CD4-positive, alpha-beta memory T cell (primary cell): ENCODE data around the gene PRKG1. TPM values are rescaled to one million over a fixed set of nuclear protein-coding genes. Genes with fewer than 3 reads are reported as not detected.

ENCODE experiments used
- CTCF ChIA-PET: fragments of 350-600 bp; sonication (Branson Sonifier 250); formaldehyde crosslinking; loops from one replicate; lab custom pipeline; 2021; ENCODE audit warnings: inconsistent platforms; ENCODE audit not compliant: partially characterized antibody; lab: Charles Lee
- POLR2A ChIA-PET: fragments of 350-600 bp; sonication (Branson Sonifier 250); formaldehyde crosslinking; loops from one replicate; lab custom pipeline; 2021; ENCODE audit not compliant: partially characterized antibody; lab: Charles Lee
- DNase-seq, 5 donors: peaks; one replicate each; pipeline versions ENCODE4 v3.0.0 to v3.0.0-alpha.2; 2020 to 2022; ENCODE audit warnings: mixed read lengths in 1 of 5
- H3K27ac ChIP-seq: one replicate; pipeline ENCODE4 v1.7.0; 2013; ENCODE audit warnings: low read depth, low read length
- H3K27me3 ChIP-seq: 2 replicates; pipeline ENCODE4 v1.7.0; 2013; ENCODE audit warnings: mild to moderate bottlenecking, low read length, moderate library complexity; ENCODE audit not compliant: insufficient read depth
- H3K36me3 ChIP-seq: 2 replicates; pipeline ENCODE4 v1.7.0; 2013; ENCODE audit warnings: mild to moderate bottlenecking, low read length, moderate library complexity; ENCODE audit not compliant: insufficient read depth
- H3K4me1 ChIP-seq: 2 replicates; pipeline ENCODE4 v1.7.0; 2013; ENCODE audit warnings: mild to moderate bottlenecking, low read length, moderate library complexity; ENCODE audit not compliant: insufficient read depth
- H3K4me3 ChIP-seq, 2 donors: one replicate each; pipeline ENCODE4 v1.7.0; 2013; ENCODE audit warnings: low read length in 2 of 2, mild to moderate bottlenecking in 1 of 2
- H3K9me3 ChIP-seq, 2 donors: one replicate each; pipeline ENCODE4 v1.7.0; 2013; ENCODE audit warnings: low read length in 2 of 2, control low read depth in 1 of 2; ENCODE audit not compliant: control insufficient read depth in 1 of 2
- H3K27ac Mint-ChIP-seq, 7 donors: one replicate each; pipeline ENCODE4 v1.8.0; 2020 to 2021; ENCODE audit warnings: mixed read lengths in 7 of 7, mild to moderate bottlenecking in 6 of 7, inconsistent platforms in 3 of 7, moderate library complexity in 3 of 7
- H3K27me3 Mint-ChIP-seq, 2 donors: one replicate each; pipeline ENCODE4 v1.8.0; 2020 to 2021; ENCODE audit warnings: mixed read lengths in 2 of 2
- H3K36me3 Mint-ChIP-seq, 2 donors: one replicate each; pipeline ENCODE4 v1.8.0; 2020 to 2021; ENCODE audit warnings: mixed read lengths in 2 of 2, inconsistent platforms in 1 of 2, mild to moderate bottlenecking in 1 of 2
- H3K4me1 Mint-ChIP-seq, 4 donors: one replicate each; pipeline ENCODE4 v1.8.0; 2020 to 2021; ENCODE audit warnings: mixed read lengths in 4 of 4, mild to moderate bottlenecking in 1 of 4
- H3K4me3 Mint-ChIP-seq, 8 donors: one replicate each; pipeline ENCODE4 v1.8.0; 2020 to 2021; ENCODE audit warnings: mixed read lengths in 8 of 8, mild to moderate bottlenecking in 7 of 8, moderate library complexity in 6 of 8, inconsistent platforms in 3 of 8
- H3K9me3 Mint-ChIP-seq, 8 donors: one replicate each; pipeline ENCODE4 v1.8.0; 2020 to 2021; ENCODE audit warnings: mixed read lengths in 8 of 8, mild to moderate bottlenecking in 5 of 8, inconsistent platforms in 3 of 8, moderate library complexity in 1 of 8
- intact Hi-C: fragments of 100-400 bp; cut with micrococcal nuclease; formaldehyde crosslinking; loops from one replicate; pipeline ENCODE4 v1.15.1; 2023
- polyA plus RNA-seq, 2 donors: library from polyadenylated mRNA; unstranded; fragments of 300-500 nt; fragmentation: Illumina TruSeq; gene quantifications; one replicate each; pipeline ENCODE4 v1.2.3, GENCODE V29; 2021
- total RNA-seq, 2 experiments: library from RNA; stranded (reverse); gene quantifications; one replicate each; pipeline ENCODE4 v1.2.3, GENCODE V29; 2021

PRKG1 gene
- total and polyA plus RNA-seq, 4 experiments from 2014 or later, result 0.06 to 0.20 TPM; not detected in 2

GRCh38 chr10:51311228-51311627, 236.9 kb downstream of the PRKG1 start:
- no peaks in the 10 kb centered on the region for H3K9me3 ChIP-seq
- no peak overlapping the region for H3K4me3 Mint-ChIP-seq
- H3K4me1 ChIP-seq, result no peaks in the 10 kb centered on the region
- no peaks in the 10 kb centered on the region for H3K4me1 Mint-ChIP-seq
- ChIA-PET CTCF (no interaction called here), POLR2A (no interaction called here)
- H3K9me3 Mint-ChIP-seq, result peaks cover 0 to 3% (median 0%) of the 10 kb centered on the region in 8 donors
- no peaks in the 10 kb centered on the region for H3K27me3 Mint-ChIP-seq
- intact Hi-C loops, result no loop called here
- DNase-seq, result no peak
- H3K27me3 ChIP-seq, result no peaks in the 10 kb centered on the region
- H3K27ac Mint-ChIP-seq, result no peak overlapping the region
- H3K4me3 ChIP-seq, result no peak overlapping the region
- no peaks in the 10 kb centered on the region for H3K36me3 Mint-ChIP-seq
- no peaks in the 10 kb centered on the region for H3K36me3 ChIP-seq
- no peak overlapping the region for H3K27ac ChIP-seq

- intact Hi-C loops, result no loop called here
- H3K4me1 Mint-ChIP-seq, result no peaks in the 10 kb centered on the region
- CTCF ChIA-PET, result no interaction called here
- POLR2A ChIA-PET, result no interaction called here
- Histone ChIP-seq H3K27ac (no peak overlapping the region), H3K9me3 (no peaks in the 10 kb centered on the region), H3K4me3 (no peak overlapping the region), H3K36me3 (no peaks in the 10 kb centered on the region), H3K27me3 (no peaks in the 10 kb centered on the region), H3K4me1 (no peaks in the 10 kb centered on the region)
- H3K4me3 Mint-ChIP-seq, result no peak overlapping the region
- no peak overlapping the region for H3K27ac Mint-ChIP-seq
- H3K9me3 Mint-ChIP-seq, result peaks cover 0 to 3% (median 0%) of the 10 kb centered on the region in 8 donors
- H3K36me3 Mint-ChIP-seq, result no peaks in the 10 kb centered on the region
- no peak for DNase-seq
- no peaks in the 10 kb centered on the region for H3K27me3 Mint-ChIP-seq
Measured at GRCh38 chr10:51312817-51313216, 238.5 kb downstream of the PRKG1 start.

- H3K4me3 Mint-ChIP-seq, result no peak overlapping the region
- no peak overlapping the region for H3K4me3 ChIP-seq
- CTCF ChIA-PET, result no interaction called here
- peaks cover 0 to 3% (median 0%) of the 10 kb centered on the region in 8 donors for H3K9me3 Mint-ChIP-seq
- no peaks in the 10 kb centered on the region for H3K27me3 ChIP-seq
- H3K36me3 Mint-ChIP-seq, result no peaks in the 10 kb centered on the region
- intact Hi-C loops, result no loop called here
- no peak overlapping the region for H3K27ac ChIP-seq
- no peaks in the 10 kb centered on the region for H3K9me3 ChIP-seq
- no peak for DNase-seq
- no peaks in the 10 kb centered on the region for H3K4me1 Mint-ChIP-seq
- H3K36me3 ChIP-seq, result no peaks in the 10 kb centered on the region
- H3K4me1 ChIP-seq, result no peaks in the 10 kb centered on the region
- no peaks in the 10 kb centered on the region for H3K27me3 Mint-ChIP-seq
- POLR2A ChIA-PET, result no interaction called here
- H3K27ac Mint-ChIP-seq, result no peak overlapping the region
Measured at GRCh38 chr10:51313251-51313650, 239.0 kb downstream of the PRKG1 start.

GRCh38 chr10:51313773-51314478, 239.6 kb downstream of the PRKG1 start:
- no peak overlapping the region for H3K4me3 Mint-ChIP-seq
- H3K36me3 Mint-ChIP-seq, result no peaks in the 10 kb centered on the region
- no peaks in the 10 kb centered on the region for H3K27me3 ChIP-seq
- H3K4me3 ChIP-seq, result no peak overlapping the region
- no peaks in the 10 kb centered on the region for H3K4me1 ChIP-seq
- ChIA-PET CTCF (no interaction called here), POLR2A (no interaction called here)
- DNase-seq, result no peak
- H3K9me3 ChIP-seq, result no peaks in the 10 kb centered on the region
- intact Hi-C loops, result no loop called here
- H3K36me3 ChIP-seq, result no peaks in the 10 kb centered on the region
- no peaks in the 10 kb centered on the region for H3K4me1 Mint-ChIP-seq
- H3K27ac ChIP-seq, result no peak overlapping the region
- H3K9me3 Mint-ChIP-seq, result peaks cover 0 to 3% (median 0%) of the 10 kb centered on the region in 8 donors
- no peak overlapping the region for H3K27ac Mint-ChIP-seq
- peaks cover 0 to 3% of the 10 kb centered on the region in 2 donors for H3K27me3 Mint-ChIP-seq

- H3K4me1 ChIP-seq, result no peaks in the 10 kb centered on the region
- POLR2A ChIA-PET, result no interaction called here
- DNase-seq, result no peak
- Mint-ChIP-seq H3K27me3 (peaks cover 0 to 3% of the 10 kb centered on the region in 2 donors), H3K27ac (no peak overlapping the region), H3K36me3 (no peaks in the 10 kb centered on the region), H3K4me1 (no peaks in the 10 kb centered on the region), H3K4me3 (no peak overlapping the region), H3K9me3 (peaks cover 0 to 3% (median 0%) of the 10 kb centered on the region in 8 donors)
- no peak overlapping the region for H3K4me3 ChIP-seq
- CTCF ChIA-PET, result interaction anchor here (1.5 kb wide), 1 partner anchor 108 kb away, joined by 3 read pairs; no protein-coding TSS in a partner anchor
- H3K27ac ChIP-seq, result no peak overlapping the region
- no peaks in the 10 kb centered on the region for H3K27me3 ChIP-seq
- no peaks in the 10 kb centered on the region for H3K36me3 ChIP-seq
- no peaks in the 10 kb centered on the region for H3K9me3 ChIP-seq
- intact Hi-C loops, result no loop called here
Measured at GRCh38 chr10:51314481-51314880, 240.2 kb downstream of the PRKG1 start.

- Histone ChIP-seq H3K9me3 (no peaks in the 10 kb centered on the region), H3K4me1 (no peaks in the 10 kb centered on the region), H3K27me3 (no peaks in the 10 kb centered on the region), H3K36me3 (no peaks in the 10 kb centered on the region), H3K27ac (no peak overlapping the region), H3K4me3 (no peak overlapping the region)
- Mint-ChIP-seq H3K36me3 (no peaks in the 10 kb centered on the region), H3K9me3 (peaks cover 0 to 2% (median 0%) of the 10 kb centered on the region in 8 donors), H3K27ac (no peak overlapping the region), H3K27me3 (peaks cover 0 to 3% of the 10 kb centered on the region in 2 donors), H3K4me3 (no peak overlapping the region), H3K4me1 (no peaks in the 10 kb centered on the region)
- intact Hi-C loops, result no loop called here
- ChIA-PET POLR2A (no interaction called here), CTCF (no interaction called here)
- DNase-seq, result no peak
Measured at GRCh38 chr10:51318399-51319172, 244.3 kb downstream of the PRKG1 start.

GRCh38 chr10:51319173-51319435, 244.8 kb downstream of the PRKG1 start:
- ChIA-PET CTCF (no interaction called here), POLR2A (no interaction called here)
- no peak for DNase-seq
- Histone ChIP-seq H3K27me3 (no peaks in the 10 kb centered on the region), H3K36me3 (no peaks in the 10 kb centered on the region), H3K4me1 (no peaks in the 10 kb centered on the region), H3K9me3 (no peaks in the 10 kb centered on the region), H3K4me3 (no peak overlapping the region), H3K27ac (no peak overlapping the region)
- H3K9me3 Mint-ChIP-seq, result peaks cover 0 to 2% (median 0%) of the 10 kb centered on the region in 8 donors
- H3K27ac Mint-ChIP-seq, result no peak overlapping the region
- no peaks in the 10 kb centered on the region for H3K36me3 Mint-ChIP-seq
- H3K4me1 Mint-ChIP-seq, result no peaks in the 10 kb centered on the region
- peaks cover 0 to 3% of the 10 kb centered on the region in 2 donors for H3K27me3 Mint-ChIP-seq
- intact Hi-C loops, result no loop called here
- no peak overlapping the region for H3K4me3 Mint-ChIP-seq
